ENCODE data around the gene TNKS1BP1. TPM values are rescaled to one million over a fixed set of nuclear protein-coding genes. Genes with fewer than 3 reads are reported as not detected.
A peak's percentile ranks its signal among the peaks of the same experiment; 100 is the strongest.

Gene TNKS1BP1
- total RNA-seq, 2 experiments from 2014 or later, result 14.0 to 15.1 TPM

- CTCF ChIA-PET, result interaction anchor here (1.0 to 2.6 kb wide), 3 partner anchors 12 to 435 kb away, joined by 3 to 12 read pairs (median 4); no protein-coding TSS in a partner anchor
- intact Hi-C loops (cut with micrococcal nuclease), result no loop called here
- H3K4me1 Mint-ChIP-seq (ENCODE audit: low read depth), result peaks cover 2% of the 10 kb centered on the region
- H3K27ac Mint-ChIP-seq, result no peak overlapping the region
- peaks cover 23% of the 10 kb centered on the region for H3K27me3 Mint-ChIP-seq
- no peaks in the 10 kb centered on the region for H3K36me3 Mint-ChIP-seq
- POLR2A ChIA-PET, result no interaction called here
- H3K9me3 Mint-ChIP-seq, result peaks cover 8% of the 10 kb centered on the region
- no peak overlapping the region for H3K4me3 Mint-ChIP-seq
- no peak for DNase-seq
Measured at GRCh38 chr11:57276169-57276970, 48.4 kb downstream of the TNKS1BP1 start.

- no peak overlapping the region for H3K4me3 Mint-ChIP-seq
- ChIA-PET POLR2A (no interaction called here), CTCF (no interaction called here)
- peaks cover 2% of the 10 kb centered on the region for H3K4me1 Mint-ChIP-seq (ENCODE audit: low read depth)
- H3K27ac Mint-ChIP-seq, result no peak overlapping the region
- DNase-seq, result no peak
- intact Hi-C loops (cut with micrococcal nuclease), result no loop called here
- no peaks in the 10 kb centered on the region for H3K36me3 Mint-ChIP-seq
- H3K9me3 Mint-ChIP-seq, result peaks cover 8% of the 10 kb centered on the region
- H3K27me3 Mint-ChIP-seq, result peaks cover 23% of the 10 kb centered on the region
Measured at GRCh38 chr11:57275582-57275981, 49.2 kb downstream of the TNKS1BP1 start.

DNA sequence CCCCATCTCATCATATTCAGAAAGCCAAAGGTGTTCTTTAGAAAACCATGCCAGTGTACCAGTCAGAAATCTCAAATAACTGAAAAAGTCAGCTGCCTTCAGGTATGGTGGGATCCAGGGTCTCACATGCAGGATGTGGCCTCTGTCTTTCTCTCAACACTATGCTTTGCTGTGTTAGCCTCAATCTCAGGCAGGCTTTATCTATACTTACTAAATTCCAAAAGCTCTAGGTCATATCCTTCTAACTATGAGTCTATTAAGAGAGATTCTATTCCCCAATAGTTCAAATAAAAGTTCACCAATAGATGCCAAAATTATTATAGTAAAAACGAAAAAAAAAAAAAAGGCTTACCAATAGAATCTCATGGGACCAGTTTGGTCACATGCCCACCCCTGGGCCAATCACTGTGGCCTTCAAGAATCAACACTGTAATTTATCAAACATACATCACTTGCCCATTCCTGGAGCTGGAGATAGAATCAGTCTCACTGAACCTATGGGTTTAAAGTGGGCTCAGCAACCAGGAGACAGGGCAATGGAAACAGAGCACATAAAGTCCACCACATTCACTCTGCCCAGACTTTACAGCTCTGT, 49.8 kb downstream of the TNKS1BP1 start:
- H3K27ac Mint-ChIP-seq, result no peak overlapping the region
- ChIA-PET POLR2A (no interaction called here), CTCF (no interaction called here)
- no peak for DNase-seq
- peaks cover 2% of the 10 kb centered on the region for H3K4me1 Mint-ChIP-seq (ENCODE audit: low read depth)
- intact Hi-C loops (cut with micrococcal nuclease), result no loop called here
- no peaks in the 10 kb centered on the region for H3K36me3 Mint-ChIP-seq
- peaks cover 8% of the 10 kb centered on the region for H3K9me3 Mint-ChIP-seq
- no peak overlapping the region for H3K4me3 Mint-ChIP-seq
- peaks cover 23% of the 10 kb centered on the region for H3K27me3 Mint-ChIP-seq

DNA sequence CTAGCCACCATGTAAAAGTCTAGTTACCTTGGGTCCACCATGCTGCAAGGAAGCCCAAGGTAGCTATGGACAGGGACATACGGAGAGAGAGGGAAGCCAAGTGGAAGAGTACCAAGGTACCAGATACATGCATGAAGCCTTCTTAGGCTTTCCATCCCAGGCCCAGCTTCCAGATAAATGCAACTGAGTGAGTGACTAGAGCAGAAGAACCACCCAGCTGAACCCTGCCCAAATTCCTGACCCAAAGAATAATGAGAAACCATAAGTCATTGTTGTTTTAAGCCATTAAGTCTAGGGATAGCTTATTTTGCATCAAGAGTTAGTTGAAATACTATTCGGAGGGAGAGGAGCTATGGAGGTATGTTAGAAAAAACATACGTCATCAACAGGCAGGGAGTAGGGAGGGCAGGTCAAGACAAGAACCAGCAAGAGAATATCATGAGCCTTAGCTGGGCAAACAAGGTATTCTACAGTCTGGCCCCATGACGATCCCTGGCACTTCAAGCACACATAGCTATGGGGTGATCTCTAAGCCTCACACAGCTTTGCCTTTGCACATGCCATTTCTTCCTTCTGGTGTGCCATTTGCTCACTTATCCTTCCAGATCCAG, 51.2 kb downstream of the TNKS1BP1 start:
- Mint-ChIP-seq H3K4me1 (ENCODE audit: low read depth) (peaks cover 2% of the 10 kb centered on the region), H3K27me3 (peaks cover 17% of the 10 kb centered on the region), H3K4me3 (no peak overlapping the region), H3K9me3 (peaks cover 8% of the 10 kb centered on the region), H3K36me3 (no peaks in the 10 kb centered on the region), H3K27ac (no peak overlapping the region)
- POLR2A ChIA-PET, result no interaction called here
- intact Hi-C loops (cut with micrococcal nuclease), result no loop called here
- CTCF ChIA-PET, result interaction anchor here (0.6 to 1.2 kb wide), 3 partner anchors 25 to 1158 kb away, joined by 3 to 5 read pairs (median 3); no protein-coding TSS in a partner anchor
- no peak for DNase-seq

DNA sequence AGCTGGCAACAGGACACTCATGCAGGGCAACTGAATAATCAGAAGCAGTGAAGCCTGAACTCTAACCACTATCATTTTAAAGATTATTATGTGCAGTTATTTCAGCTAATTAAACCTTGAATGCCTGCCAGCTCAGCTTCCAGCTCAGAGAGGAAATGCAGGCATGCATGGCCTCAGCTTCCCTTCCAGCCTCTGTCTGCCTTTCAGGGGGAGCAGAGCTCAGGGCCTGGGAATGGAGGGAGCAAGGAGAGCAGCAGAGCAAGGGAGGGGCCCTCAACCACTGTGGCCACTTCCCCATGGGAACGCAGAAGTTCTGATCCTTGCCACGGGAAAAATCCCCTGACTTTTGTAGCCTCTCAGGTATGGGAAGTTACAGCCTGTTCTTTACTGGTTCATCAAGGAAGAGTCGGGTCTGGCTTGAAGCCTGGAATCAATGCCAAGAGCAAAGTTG, 55.2 kb downstream of the TNKS1BP1 start:
- Mint-ChIP-seq H3K36me3 (no peaks in the 10 kb centered on the region), H3K4me3 (no peak overlapping the region), H3K27ac (no peak overlapping the region), H3K27me3 (peaks cover 7% of the 10 kb centered on the region), H3K9me3 (peaks cover 28% of the 10 kb centered on the region), H3K4me1 (ENCODE audit: low read depth) (no peaks in the 10 kb centered on the region)
- no peak for DNase-seq
- intact Hi-C loops (cut with micrococcal nuclease), result no loop called here
- ChIA-PET POLR2A (no interaction called here), CTCF (interaction anchor here (1.0 to 1.5 kb wide), 2 partner anchors 11 to 20 kb away, joined by 4 to 9 read pairs; no protein-coding TSS in a partner anchor)

- H3K4me1 Mint-ChIP-seq (ENCODE audit: low read depth), result no peaks in the 10 kb centered on the region
- no peak overlapping the region for H3K27ac Mint-ChIP-seq
- peaks cover 20% of the 10 kb centered on the region for H3K9me3 Mint-ChIP-seq
- no peak for DNase-seq
- H3K27me3 Mint-ChIP-seq, result peaks cover 13% of the 10 kb centered on the region
- H3K4me3 Mint-ChIP-seq, result no peak overlapping the region
- POLR2A ChIA-PET, result no interaction called here
- no peaks in the 10 kb centered on the region for H3K36me3 Mint-ChIP-seq
- CTCF ChIA-PET, result no interaction called here
- intact Hi-C loops (cut with micrococcal nuclease), result no loop called here
Measured at GRCh38 chr11:57266157-57266556, 58.6 kb downstream of the TNKS1BP1 start.

DNA sequence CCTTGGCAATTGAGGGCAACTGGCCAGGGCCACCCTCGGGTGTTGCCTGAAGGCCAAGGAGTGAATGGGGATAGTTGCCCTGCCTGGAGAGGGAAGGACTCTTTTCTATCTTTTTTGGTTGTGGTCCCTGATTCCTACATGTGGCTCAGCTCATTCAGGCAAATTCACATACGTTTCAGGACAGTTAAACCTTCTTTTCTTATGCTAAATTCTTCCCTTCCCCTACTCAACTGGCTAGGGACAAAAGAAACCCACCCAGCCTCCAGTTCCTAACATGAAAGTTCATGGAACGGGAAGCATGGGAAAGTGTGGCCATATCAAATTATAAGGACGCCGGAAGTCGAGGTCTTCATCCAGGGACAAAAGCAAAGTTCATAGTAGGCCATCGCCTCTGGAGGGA, 61.4 kb downstream of the TNKS1BP1 start:
- H3K9me3 Mint-ChIP-seq, result peaks cover 18% of the 10 kb centered on the region

GRCh38 chr11:57262157-57262556, 62.6 kb downstream of the TNKS1BP1 start:
- Mint-ChIP-seq H3K36me3 (no peaks in the 10 kb centered on the region), H3K4me3 (no peak overlapping the region), H3K9me3 (peaks cover 12% of the 10 kb centered on the region), H3K27ac (no peak overlapping the region), H3K27me3 (peaks cover 15% of the 10 kb centered on the region), H3K4me1 (ENCODE audit: low read depth) (no peaks in the 10 kb centered on the region)
- CTCF ChIA-PET, result interaction anchor here (1.0 kb wide), 1 partner anchor 13 kb away, joined by 5 read pairs; no protein-coding TSS in a partner anchor
- POLR2A ChIA-PET, result no interaction called here
- intact Hi-C loops (cut with micrococcal nuclease), result no loop called here
- no peak for DNase-seq

More for the DNA sequence above, 61.4 kb downstream of the TNKS1BP1 start:
- Mint-ChIP-seq H3K36me3 (no peaks in the 10 kb centered on the region), H3K4me3 (no peak overlapping the region), H3K27ac (no peak overlapping the region), H3K27me3 (peaks cover 15% of the 10 kb centered on the region), H3K4me1 (ENCODE audit: low read depth) (no peaks in the 10 kb centered on the region)
- intact Hi-C loops (cut with micrococcal nuclease), result no loop called here
- DNase-seq, result no peak
- ChIA-PET CTCF (no interaction called here), POLR2A (no interaction called here)

- POLR2A ChIA-PET, result no interaction called here
Measured at GRCh38 chr11:57260937-57261783, 63.6 kb downstream of the TNKS1BP1 start.

DNA sequence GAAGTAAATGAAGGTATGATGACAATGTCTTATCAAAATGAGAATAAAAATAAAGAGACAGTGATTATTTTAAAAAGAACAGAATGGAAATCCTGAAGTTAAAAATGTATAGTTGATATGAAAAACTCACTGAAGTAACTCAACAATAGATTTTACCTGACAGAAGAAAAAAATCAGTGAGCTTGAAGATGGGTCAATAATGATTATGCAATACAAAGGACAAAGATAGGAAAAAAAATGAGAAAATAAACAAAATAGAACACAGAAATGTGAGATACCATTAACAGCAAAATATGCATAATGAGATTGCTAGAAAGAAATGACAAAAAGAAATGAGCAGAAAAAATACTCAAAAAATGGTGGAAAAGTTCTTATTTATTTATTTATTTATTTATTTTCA, 68.6 kb downstream of the TNKS1BP1 start:
- intact Hi-C loops (cut with micrococcal nuclease), result no loop called here
- Mint-ChIP-seq H3K36me3 (no peaks in the 10 kb centered on the region), H3K4me3 (no peak overlapping the region), H3K27ac (no peak overlapping the region), H3K27me3 (peaks cover 30% of the 10 kb centered on the region), H3K9me3 (peaks cover 2% of the 10 kb centered on the region), H3K4me1 (ENCODE audit: low read depth) (no peaks in the 10 kb centered on the region)
- POLR2A ChIA-PET, result no interaction called here
- CTCF ChIA-PET, result interaction anchor here (0.6 kb wide), 1 partner anchor 415 kb away, joined by 4 read pairs; no protein-coding TSS in a partner anchor
- no peak for DNase-seq

More at GRCh38 chr11:57260937-57261783, 63.6 kb downstream of the TNKS1BP1 start:
- H3K36me3 Mint-ChIP-seq, result no peaks in the 10 kb centered on the region
- no peak overlapping the region for H3K4me3 Mint-ChIP-seq
- H3K27me3 Mint-ChIP-seq, result peaks cover 15% of the 10 kb centered on the region
- DNase-seq, result peak; percentile 17
- intact Hi-C loops (cut with micrococcal nuclease), result no loop called here
- no peaks in the 10 kb centered on the region for H3K4me1 Mint-ChIP-seq (ENCODE audit: low read depth)
- no peak overlapping the region for H3K27ac Mint-ChIP-seq
- peaks cover 9% of the 10 kb centered on the region for H3K9me3 Mint-ChIP-seq
- CTCF ChIA-PET, result interaction anchor here (1.0 to 3.4 kb wide), 2 partner anchors 12 kb away, joined by 5 to 12 read pairs; no protein-coding TSS in a partner anchor

- peaks cover 33% of the 10 kb centered on the region for H3K27me3 Mint-ChIP-seq
- H3K36me3 Mint-ChIP-seq, result no peaks in the 10 kb centered on the region
- no peak for DNase-seq
- ChIA-PET CTCF (no interaction called here), POLR2A (no interaction called here)
- no peaks in the 10 kb centered on the region for H3K4me1 Mint-ChIP-seq (ENCODE audit: low read depth)
- no peak overlapping the region for H3K27ac Mint-ChIP-seq
- no peak overlapping the region for H3K4me3 Mint-ChIP-seq
- peaks cover 2% of the 10 kb centered on the region for H3K9me3 Mint-ChIP-seq
- intact Hi-C loops (cut with micrococcal nuclease), result no loop called here
Measured at GRCh38 chr11:57255618-57256017, 69.1 kb downstream of the TNKS1BP1 start.

All from activated CD4-positive, alpha-beta memory T cell treated with anti-CD3 and anti-CD28 coated beads for 36 hours (primary cell).